GM12878 (cell line): ENCODE data around the gene CEP97. TPM values are rescaled to one million over a fixed set of nuclear protein-coding genes. Genes with fewer than 3 reads are reported as not detected.

ENCODE experiments used
- E4F1 ChIP-seq: fragments of 450-650 bp; IDR thresholded peaks from 2 replicates; pipeline ENCODE4 v1.6.1; 2018; ENCODE audit warnings: borderline replicate concordance, mild to moderate bottlenecking; ENCODE audit not compliant: partially characterized antibody
- SREBF2 ChIP-seq: IDR thresholded peaks from 2 replicates; pipeline ENCODE4 v1.6.1; 2012; ENCODE audit warnings: mild to moderate bottlenecking, low read length
- TCF3 ChIP-seq: IDR thresholded peaks from 2 replicates; pipeline ENCODE4 v1.6.1; 2012; ENCODE audit warnings: low read depth, mild to moderate bottlenecking, low read length, borderline replicate concordance; ENCODE audit not compliant: insufficient read depth
- ZBTB33 ChIP-seq: fragments of 450-650 bp; IDR thresholded peaks from 2 replicates; pipeline ENCODE4 v1.6.1; 2017; ENCODE audit warnings: mild to moderate bottlenecking
- polyA plus RNA-seq, 11 experiments: library from polyadenylated mRNA; depleted of rRNA in 4 of 11; unstranded in 6 of 11; stranded (reverse) in 5 of 11; fragments of >200 nt; fragmentation: Nextera tagmentation in 4 of 11; fragmentation: Illumina TruSeq in 1 of 11; extraction: Ambion mirVana in 4 of 11; extraction: Trizol in 1 of 11; gene quantifications; 1 replicate in 1 of 11; 2 replicates in 10 of 11; pipeline versions ENCODE4 v1.2.1 to v1.2.3, GENCODE V29; 2011 to 2016; ENCODE audit warnings: inconsistent platforms in 2 of 11, missing spikeins in 2 of 11, low read depth in 1 of 11
- total RNA-seq, 4 experiments: library from RNA; depleted of rRNA in 3 of 4; stranded (reverse); fragments of >200 nt in 3 of 4; fragmentation: Illumina TruSeq in 1 of 4; extraction: Trizol in 1 of 4; gene quantifications; 2 replicates each; pipeline versions ENCODE4 v1.2.1 to v1.2.3, GENCODE V29; 2013 to 2021
- TF ChIP-seq, protein P1 (sequence below): IDR thresholded peaks from 2 replicates; pipeline ENCODE4 v1.6.1; 2011; ENCODE audit warnings: low read depth, low read length, improper control_type of control experiment, borderline replicate concordance

Gene CEP97
- total and polyA plus RNA-seq, 10 of the 15 experiments (the other 5 are each of a cell fraction or from before 2014, with no cell fraction given), result 1.9 to 13.7 (median 5.8) TPM

DNA sequence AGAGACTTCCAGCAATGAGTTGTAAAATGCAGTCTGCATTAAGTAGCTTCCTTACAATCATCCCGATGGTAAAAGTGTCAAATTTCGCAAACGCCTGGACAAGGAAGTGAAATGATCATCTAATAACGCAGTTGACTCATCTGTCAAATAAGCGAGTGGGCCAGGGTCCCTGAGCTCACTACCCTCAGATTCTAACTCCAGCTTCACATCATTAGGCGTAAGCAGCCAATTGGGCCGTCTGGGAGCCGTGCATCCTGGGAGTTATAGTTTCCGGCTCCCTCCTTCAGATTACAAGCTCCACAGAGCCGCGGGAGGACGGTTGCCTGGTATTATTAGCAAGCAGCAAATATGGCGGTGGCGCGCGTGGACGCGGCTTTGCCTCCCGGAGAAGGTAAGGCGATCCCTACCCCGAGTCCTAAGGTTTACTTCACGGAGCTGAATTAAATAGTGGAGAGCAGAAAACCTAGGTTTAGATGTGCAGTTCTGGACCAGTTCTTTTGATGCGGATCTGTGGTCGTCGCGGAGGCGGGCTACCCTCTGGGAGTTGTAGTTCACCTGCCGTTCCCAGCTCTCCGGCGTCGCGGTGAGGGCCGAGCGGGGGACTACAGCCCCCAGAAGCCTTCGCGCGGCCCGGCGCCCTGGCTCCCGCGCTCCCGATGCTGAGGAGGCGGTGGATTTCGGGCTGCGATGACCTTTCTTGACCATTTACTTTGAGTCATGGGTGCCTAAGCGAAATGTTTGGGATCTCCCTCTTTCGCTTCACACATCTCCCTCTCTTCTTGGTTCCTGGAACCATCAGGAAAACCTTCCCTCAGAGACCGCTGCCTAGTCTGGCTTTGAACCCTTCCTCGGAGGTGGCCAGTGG lies at the start of gene CEP97 (continued):
- TF ChIP-seq, protein P1, sequence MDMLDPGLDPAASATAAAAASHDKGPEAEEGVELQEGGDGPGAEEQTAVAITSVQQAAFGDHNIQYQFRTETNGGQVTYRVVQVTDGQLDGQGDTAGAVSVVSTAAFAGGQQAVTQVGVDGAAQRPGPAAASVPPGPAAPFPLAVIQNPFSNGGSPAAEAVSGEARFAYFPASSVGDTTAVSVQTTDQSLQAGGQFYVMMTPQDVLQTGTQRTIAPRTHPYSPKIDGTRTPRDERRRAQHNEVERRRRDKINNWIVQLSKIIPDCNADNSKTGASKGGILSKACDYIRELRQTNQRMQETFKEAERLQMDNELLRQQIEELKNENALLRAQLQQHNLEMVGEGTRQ, result no peak
- TF ChIP-seq E4F1 (peak; percentile 36), TCF3 (no peak), ZBTB33 (no peak), SREBF2 (no peak)
- TF ChIP-seq, all 136 proteins: peak for 39
